ENCODE data around the gene FBXW4. TPM values are rescaled to one million over a fixed set of nuclear protein-coding genes. Genes with fewer than 3 reads are reported as not detected.

The FBXW4 gene
- total RNA-seq, 2 experiments from 2014 or later = 37.6 to 38.2 TPM

DNA sequence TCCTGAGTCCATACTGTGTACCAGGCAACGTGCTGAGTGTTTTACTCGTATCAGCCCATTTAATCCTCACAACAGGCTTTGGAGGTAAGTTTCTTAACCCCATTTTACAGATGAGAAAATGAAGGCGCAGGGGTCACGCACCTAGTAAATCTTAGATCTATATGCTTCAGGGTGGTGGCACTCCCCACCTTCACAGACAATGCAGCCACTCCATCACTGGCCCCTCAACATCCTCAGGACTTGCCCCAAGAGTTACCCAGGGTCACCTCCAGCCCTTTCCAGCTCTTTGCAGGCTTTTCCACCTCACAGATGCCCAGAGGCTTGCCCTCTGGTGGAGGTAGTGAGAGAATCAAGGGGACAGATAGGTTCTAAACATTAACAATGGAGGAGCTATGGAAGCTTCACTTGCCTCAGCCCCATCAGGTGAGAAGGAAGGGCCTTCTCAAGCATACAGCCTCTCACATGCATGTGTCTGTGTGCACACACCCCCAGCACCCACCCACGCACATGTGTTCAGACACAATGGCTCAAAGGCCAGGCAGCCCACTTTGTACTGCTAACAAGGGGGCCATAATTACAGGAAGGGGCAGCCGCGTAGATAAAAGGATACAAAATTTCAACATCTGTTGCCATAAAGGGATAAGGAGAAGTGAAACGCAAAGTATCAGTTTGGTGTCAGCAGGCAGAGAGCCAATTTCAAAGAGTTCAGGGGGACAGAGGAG, 77.7 kb downstream of the FBXW4 start:
- Mint-ChIP-seq H3K36me3 (ENCODE audit: low read depth) (no peaks in the 10 kb centered on the region), H3K27me3 (no peaks in the 10 kb centered on the region), H3K27ac (peak overlapping the region; percentile 33), H3K9me3 (no peaks in the 10 kb centered on the region), H3K4me1 (ENCODE audit: low read depth) (no peaks in the 10 kb centered on the region), H3K4me3 (no peak overlapping the region)
- DNase-seq = no peak
- ChIA-PET CTCF (interaction anchor here (1.3 to 1.4 kb wide), 2 partner anchors 14 to 164 kb away, joined by 5 to 8 read pairs; no protein-coding TSS in a partner anchor), POLR2A (interaction anchor here (1.4 to 1.7 kb wide), 2 partner anchors 21 to 77 kb away, joined by 3 to 4 read pairs; no protein-coding TSS in a partner anchor)
- TF ChIP-seq, protein P1, sequence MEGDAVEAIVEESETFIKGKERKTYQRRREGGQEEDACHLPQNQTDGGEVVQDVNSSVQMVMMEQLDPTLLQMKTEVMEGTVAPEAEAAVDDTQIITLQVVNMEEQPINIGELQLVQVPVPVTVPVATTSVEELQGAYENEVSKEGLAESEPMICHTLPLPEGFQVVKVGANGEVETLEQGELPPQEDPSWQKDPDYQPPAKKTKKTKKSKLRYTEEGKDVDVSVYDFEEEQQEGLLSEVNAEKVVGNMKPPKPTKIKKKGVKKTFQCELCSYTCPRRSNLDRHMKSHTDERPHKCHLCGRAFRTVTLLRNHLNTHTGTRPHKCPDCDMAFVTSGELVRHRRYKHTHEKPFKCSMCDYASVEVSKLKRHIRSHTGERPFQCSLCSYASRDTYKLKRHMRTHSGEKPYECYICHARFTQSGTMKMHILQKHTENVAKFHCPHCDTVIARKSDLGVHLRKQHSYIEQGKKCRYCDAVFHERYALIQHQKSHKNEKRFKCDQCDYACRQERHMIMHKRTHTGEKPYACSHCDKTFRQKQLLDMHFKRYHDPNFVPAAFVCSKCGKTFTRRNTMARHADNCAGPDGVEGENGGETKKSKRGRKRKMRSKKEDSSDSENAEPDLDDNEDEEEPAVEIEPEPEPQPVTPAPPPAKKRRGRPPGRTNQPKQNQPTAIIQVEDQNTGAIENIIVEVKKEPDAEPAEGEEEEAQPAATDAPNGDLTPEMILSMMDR (IDR thresholded peaks at IDR 0.05) = no peak
- no peak for ATAC-seq
- intact Hi-C loops (cut with micrococcal nuclease) = no loop called here

DNA sequence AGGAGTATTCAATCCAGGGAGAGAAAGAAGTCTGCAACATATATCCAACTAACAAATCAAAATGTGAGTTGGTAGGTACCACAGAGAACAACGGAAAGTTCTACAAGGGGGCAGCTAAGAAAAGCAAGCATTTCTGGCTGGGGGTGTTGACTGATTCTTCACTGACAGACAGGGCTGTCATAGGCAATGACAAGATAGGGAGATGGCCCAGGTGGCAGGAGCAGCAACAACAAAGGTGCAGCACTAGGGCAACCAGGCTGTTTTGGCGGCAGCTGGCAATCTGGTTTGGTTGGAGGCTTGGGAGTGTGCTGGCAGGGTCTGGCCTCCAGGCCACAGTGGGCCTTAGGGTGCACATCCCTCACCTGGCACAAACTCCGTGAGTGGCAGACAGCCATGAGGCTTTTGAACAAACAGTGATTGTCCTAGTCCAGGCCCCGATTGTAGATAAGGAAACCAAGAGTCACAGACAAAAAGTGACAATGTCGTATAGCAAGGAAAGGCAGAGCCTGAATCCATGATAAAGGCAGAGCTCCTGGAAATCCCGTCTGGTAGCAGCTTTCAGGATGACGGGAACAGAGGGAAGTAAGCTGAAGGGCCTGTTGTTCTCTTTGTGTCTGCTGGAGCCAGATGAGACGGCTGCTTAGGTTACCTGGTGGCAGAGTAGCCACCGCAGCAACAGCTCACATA, 78.4 kb downstream of the FBXW4 start:
- DNase-seq (no peak), ATAC-seq (no peak)
- TF ChIP-seq, protein P1 (IDR thresholded peaks at IDR 0.05) = no peak
- Mint-ChIP-seq H3K4me3 (no peak overlapping the region), H3K9me3 (no peaks in the 10 kb centered on the region), H3K27me3 (no peaks in the 10 kb centered on the region), H3K4me1 (ENCODE audit: low read depth) (peaks cover 3% of the 10 kb centered on the region), H3K27ac (no peak overlapping the region), H3K36me3 (ENCODE audit: low read depth) (no peaks in the 10 kb centered on the region)
- ChIA-PET POLR2A (interaction anchor here (1.4 to 1.7 kb wide), 2 partner anchors 20 to 77 kb away, joined by 3 to 4 read pairs; no protein-coding TSS in a partner anchor), CTCF (interaction anchor here (1.0 to 1.3 kb wide), 2 partner anchors 14 to 401 kb away, joined by 3 to 8 read pairs; no protein-coding TSS in a partner anchor)
- intact Hi-C loops (cut with micrococcal nuclease) = no loop called here

DNA sequence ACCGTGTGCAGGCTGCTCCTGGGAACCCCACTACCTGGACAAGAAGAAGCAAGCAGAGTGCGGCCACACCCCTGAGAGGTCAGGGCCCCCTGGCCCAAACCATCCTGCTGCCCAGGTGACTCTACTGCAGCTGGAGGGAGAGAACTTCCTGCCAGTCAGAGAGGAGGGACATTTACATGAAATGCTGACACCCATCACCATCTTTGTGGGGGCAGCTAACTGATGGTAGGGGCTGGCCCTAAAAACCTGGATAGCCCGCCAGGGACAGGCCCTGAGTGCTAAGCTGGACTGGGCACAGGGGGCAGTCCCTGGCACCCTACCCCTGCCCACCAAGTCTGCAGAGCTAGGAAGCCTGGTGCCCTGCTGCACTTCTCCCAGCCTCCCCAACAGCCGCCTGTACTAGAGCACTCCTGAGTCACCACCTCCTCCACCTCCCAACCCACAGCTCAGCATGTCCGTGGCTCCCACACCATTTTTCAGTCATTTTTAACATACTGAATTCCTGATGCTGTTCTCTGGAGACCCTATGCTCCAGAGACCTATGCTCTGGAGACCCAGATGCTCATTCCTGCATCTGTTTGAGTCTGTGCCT, 79.3 kb downstream of the FBXW4 start:
- POLR2A ChIA-PET = no interaction called here
- Mint-ChIP-seq H3K27me3 (no peaks in the 10 kb centered on the region), H3K9me3 (no peaks in the 10 kb centered on the region), H3K4me1 (ENCODE audit: low read depth) (peaks cover 7% of the 10 kb centered on the region), H3K27ac (no peak overlapping the region), H3K36me3 (ENCODE audit: low read depth) (no peaks in the 10 kb centered on the region), H3K4me3 (no peak overlapping the region)
- ATAC-seq = no peak
- no peak for DNase-seq
- intact Hi-C loops (cut with micrococcal nuclease) = no loop called here
- CTCF ChIA-PET = interaction anchor here (1.0 kb wide), 1 partner anchor 400 kb away, joined by 3 read pairs; no protein-coding TSS in a partner anchor
- TF ChIP-seq, protein P1 (IDR thresholded peaks at IDR 0.05) = no peak

DNA sequence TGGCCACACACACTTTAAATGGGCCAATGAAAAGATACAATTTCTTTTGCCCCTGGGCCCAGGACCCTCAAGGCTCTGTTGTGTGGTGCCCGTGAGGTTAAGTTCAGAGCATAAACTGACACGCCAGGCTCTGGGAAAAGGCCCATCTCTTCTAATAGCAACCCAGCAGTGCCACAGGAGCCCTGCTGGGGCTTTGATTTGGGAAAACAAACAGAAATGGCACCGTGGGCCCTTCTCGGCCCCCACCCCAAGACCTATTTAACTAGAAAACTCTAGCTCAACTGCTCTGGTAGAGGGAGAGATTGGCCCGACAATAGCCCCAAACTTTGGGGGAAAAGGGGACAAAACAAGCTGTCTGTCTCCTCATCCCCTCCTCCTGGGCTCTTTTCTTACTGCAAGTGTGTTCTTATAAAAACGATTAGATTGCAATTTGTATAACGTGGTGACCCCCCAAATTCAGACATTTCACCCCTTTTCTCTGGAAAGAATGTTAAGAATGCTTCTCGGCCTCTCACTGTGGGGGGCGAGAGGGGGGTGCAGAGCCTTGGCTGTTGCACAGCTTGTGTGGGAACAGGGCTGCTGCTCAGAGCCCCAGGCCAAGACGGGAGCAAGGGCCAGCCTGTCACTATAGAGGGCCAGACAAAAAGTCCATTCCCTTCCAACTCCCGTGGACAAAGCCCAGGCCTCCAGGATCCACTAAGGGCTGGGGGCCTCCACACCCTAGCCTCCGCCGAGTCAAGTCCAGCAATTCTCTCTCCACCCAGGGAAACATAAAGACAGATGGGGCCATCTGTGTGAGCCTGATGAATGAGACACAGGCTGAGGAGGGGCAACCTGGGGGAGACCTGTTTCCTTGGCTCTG, 80.1 kb downstream of the FBXW4 start:
- DNase-seq (no peak), ATAC-seq (no peak)
- Mint-ChIP-seq H3K4me1 (ENCODE audit: low read depth) (peaks cover 7% of the 10 kb centered on the region), H3K27ac (no peak overlapping the region), H3K36me3 (ENCODE audit: low read depth) (no peaks in the 10 kb centered on the region), H3K27me3 (no peaks in the 10 kb centered on the region), H3K4me3 (no peak overlapping the region), H3K9me3 (no peaks in the 10 kb centered on the region)
- TF ChIP-seq, protein P1 (IDR thresholded peaks at IDR 0.05) = no peak
- ChIA-PET CTCF (no interaction called here), POLR2A (no interaction called here)
- intact Hi-C loops (cut with micrococcal nuclease) = no loop called here
